Neural progenitor cell (in vitro differentiated cells): ENCODE data around the gene AREL1. TPM values are rescaled to one million over a fixed set of nuclear protein-coding genes. Genes with fewer than 3 reads are reported as not detected.

Source experiments
- DNase-seq: peaks from one replicate; pipeline ENCODE4 v3.0.0-alpha.2; 2016; ENCODE audit warnings: low spot score
- H2AFZ ChIP-seq: fragments of 200-600 bp; sonication (generic); replicated peaks from 2 replicates; pipeline ENCODE4 v1.6.1; 2016; ENCODE audit warnings: antibody characterized with exemption
- H3F3A ChIP-seq: fragments of 200-600 bp; sonication (generic); 2 replicates; pipeline ENCODE4 v1.6.1; 2016; ENCODE audit warnings: antibody characterized with exemption, low read depth
- H3K27ac ChIP-seq: fragments of 200-600 bp; sonication (generic); 2 replicates; pipeline ENCODE4 v1.5.1; 2016; ENCODE audit warnings: mild to moderate bottlenecking
- H3K27me3 ChIP-seq: fragments of 200-600 bp; sonication (generic); 2 replicates; pipeline ENCODE4 v1.6.1; 2016; ENCODE audit warnings: mild to moderate bottlenecking, moderate library complexity
- H3K36me3 ChIP-seq: fragments of 200-600 bp; sonication (generic); 2 replicates; pipeline ENCODE4 v1.5.1; 2016
- H3K4me1 ChIP-seq: fragments of 200-600 bp; sonication (generic); 2 replicates; pipeline ENCODE4 v1.6.1; 2016; ENCODE audit warnings: mixed run types
- H3K4me2 ChIP-seq: fragments of 200-600 bp; sonication (generic); 2 replicates; pipeline ENCODE4 v1.6.1; 2016
- H3K4me3 ChIP-seq: fragments of 200-600 bp; sonication (generic); 2 replicates; pipeline ENCODE4 v1.5.1; 2016
- H3K79me2 ChIP-seq: fragments of 200-600 bp; sonication (generic); 2 replicates; pipeline ENCODE4 v1.6.1; 2016; ENCODE audit warnings: low read depth
- H3K9ac ChIP-seq: fragments of 200-600 bp; sonication (generic); 2 replicates; pipeline ENCODE4 v1.6.1; 2016
- H3K9me3 ChIP-seq: fragments of 200-600 bp; sonication (generic); 2 replicates; pipeline ENCODE4 v1.5.1; 2016; ENCODE audit warnings: low read depth
- H4K20me1 ChIP-seq: fragments of 200-600 bp; sonication (generic); 2 replicates; pipeline ENCODE4 v1.6.1; 2016; ENCODE audit warnings: low read depth
- H3K27ac Mint-ChIP-seq: 3 replicates; pipeline ENCODE4 v1.8.0; 2021; ENCODE audit warnings: mixed read lengths
- H3K27me3 Mint-ChIP-seq: 2 replicates; pipeline ENCODE4 v1.8.0; 2022; ENCODE audit warnings: low read depth, mild to moderate bottlenecking, inconsistent platforms, moderate library complexity, mixed read lengths; ENCODE audit not compliant: insufficient read depth
- H3K36me3 Mint-ChIP-seq: 3 replicates; pipeline ENCODE4 v1.8.0; 2021; ENCODE audit warnings: mixed read lengths
- H3K4me1 Mint-ChIP-seq: 3 replicates; pipeline ENCODE4 v1.8.0; 2021; ENCODE audit warnings: mixed read lengths
- H3K4me3 Mint-ChIP-seq: 3 replicates; pipeline ENCODE4 v1.8.0; 2021; ENCODE audit warnings: mild to moderate bottlenecking, moderate library complexity, mixed read lengths
- H3K9me3 Mint-ChIP-seq: 3 replicates; pipeline ENCODE4 v1.8.0; 2020; ENCODE audit warnings: mixed read lengths
- CTCF ChIP-seq: fragments of 200-600 bp; sonication (generic); IDR thresholded peaks from 2 replicates; pipeline ENCODE4 v1.5.1; 2017; ENCODE audit warnings: antibody characterized with exemption, mild to moderate bottlenecking
- EZH2 ChIP-seq: fragments of 200-600 bp; sonication (generic); IDR thresholded peaks from 2 replicates; pipeline ENCODE4 v1.6.1; 2017; ENCODE audit warnings: antibody characterized with exemption, mild to moderate bottlenecking, moderate library complexity
- EZH2phosphoT487 ChIP-seq: fragments of 200-600 bp; sonication (generic); IDR thresholded peaks from 2 replicates; pipeline ENCODE4 v1.6.1; 2017; ENCODE audit warnings: antibody characterized with exemption
- total RNA-seq: library from RNA; depleted of rRNA; stranded (reverse); fragments of >200 nt; gene quantifications from 2 replicates; pipeline ENCODE4 v1.2.3, GENCODE V29; 2015; ENCODE audit warnings: low replicate concordance

AREL1 gene
- total RNA-seq, 1 donor from 2014 or later: 25.2 TPM

- no peaks in the 10 kb centered on the region for H3K4me1 ChIP-seq
- no peak overlapping the region for H3K9ac ChIP-seq
- H3K9me3 ChIP-seq: no peaks in the 10 kb centered on the region
- no peak overlapping the region for H2AFZ ChIP-seq
- H3K27me3 ChIP-seq: no peaks in the 10 kb centered on the region
- Mint-ChIP-seq H3K4me1 (no peaks in the 10 kb centered on the region), H3K9me3 (no peaks in the 10 kb centered on the region), H3K4me3 (no peak overlapping the region), H3K27me3 (no peaks in the 10 kb centered on the region), H3K27ac (no peak overlapping the region), H3K36me3 (peaks cover 12% of the 10 kb centered on the region)
- no peak for DNase-seq
- H3K36me3 ChIP-seq: no peaks in the 10 kb centered on the region
- H3F3A ChIP-seq: no peaks in the 10 kb centered on the region
- H3K27ac ChIP-seq: no peak overlapping the region
- TF ChIP-seq CTCF (no peak), EZH2 (no peak), EZH2phosphoT487 (no peak)
- no peak overlapping the region for H3K4me2 ChIP-seq
- no peak overlapping the region for H3K4me3 ChIP-seq
- no peaks in the 10 kb centered on the region for H4K20me1 ChIP-seq
- H3K79me2 ChIP-seq: no peaks in the 10 kb centered on the region
These were observed 25.0 kb upstream of the AREL1 start for GRCh38 chr14:74737753-74738325.

GRCh38 chr14:74735125-74735524 lies 22.2 kb upstream of the AREL1 start:
- H4K20me1 ChIP-seq: no peaks in the 10 kb centered on the region
- no peaks in the 10 kb centered on the region for H3K79me2 ChIP-seq
- no peak overlapping the region for H3K9ac ChIP-seq
- no peak overlapping the region for H3K4me3 Mint-ChIP-seq
- H2AFZ ChIP-seq: no peak overlapping the region
- no peaks in the 10 kb centered on the region for H3K9me3 ChIP-seq
- peaks cover 6% of the 10 kb centered on the region for H3K36me3 ChIP-seq
- no peak for TF ChIP-seq CTCF
- no peak overlapping the region for H3K4me2 ChIP-seq
- H3K4me3 ChIP-seq: no peak overlapping the region
- no peak overlapping the region for H3K27ac ChIP-seq
- no peaks in the 10 kb centered on the region for H3F3A ChIP-seq
- H3K27me3 ChIP-seq: no peaks in the 10 kb centered on the region
- H3K4me1 ChIP-seq: no peaks in the 10 kb centered on the region
- no peaks in the 10 kb centered on the region for H3K4me1 Mint-ChIP-seq
- no peaks in the 10 kb centered on the region for H3K27me3 Mint-ChIP-seq
- H3K27ac Mint-ChIP-seq: no peak overlapping the region
- peaks cover 12% of the 10 kb centered on the region for H3K36me3 Mint-ChIP-seq
- DNase-seq: no peak
- no peaks in the 10 kb centered on the region for H3K9me3 Mint-ChIP-seq

- H3K27ac Mint-ChIP-seq: no peak overlapping the region
- H3K27me3 ChIP-seq: no peaks in the 10 kb centered on the region
- no peaks in the 10 kb centered on the region for H4K20me1 ChIP-seq
- peaks cover 6% of the 10 kb centered on the region for H3K36me3 ChIP-seq
- no peaks in the 10 kb centered on the region for H3F3A ChIP-seq
- H3K9me3 Mint-ChIP-seq: no peaks in the 10 kb centered on the region
- H3K79me2 ChIP-seq: no peaks in the 10 kb centered on the region
- peaks cover 7% of the 10 kb centered on the region for H3K36me3 Mint-ChIP-seq
- no peak for DNase-seq
- H3K27me3 Mint-ChIP-seq: no peaks in the 10 kb centered on the region
- no peak overlapping the region for H3K4me2 ChIP-seq
- no peak overlapping the region for H3K27ac ChIP-seq
- H2AFZ ChIP-seq: no peak overlapping the region
- no peak overlapping the region for H3K9ac ChIP-seq
- TF ChIP-seq CTCF (no peak), EZH2phosphoT487 (no peak), EZH2 (no peak)
- H3K4me3 Mint-ChIP-seq: no peak overlapping the region
- no peaks in the 10 kb centered on the region for H3K4me1 ChIP-seq
- no peaks in the 10 kb centered on the region for H3K9me3 ChIP-seq
- no peaks in the 10 kb centered on the region for H3K4me1 Mint-ChIP-seq
- H3K4me3 ChIP-seq: no peak overlapping the region
These were observed 20.3 kb upstream of the AREL1 start for GRCh38 chr14:74733221-74733620.
